ENCODE data around the gene SPNS2.

The SPNS2 gene

DNA sequence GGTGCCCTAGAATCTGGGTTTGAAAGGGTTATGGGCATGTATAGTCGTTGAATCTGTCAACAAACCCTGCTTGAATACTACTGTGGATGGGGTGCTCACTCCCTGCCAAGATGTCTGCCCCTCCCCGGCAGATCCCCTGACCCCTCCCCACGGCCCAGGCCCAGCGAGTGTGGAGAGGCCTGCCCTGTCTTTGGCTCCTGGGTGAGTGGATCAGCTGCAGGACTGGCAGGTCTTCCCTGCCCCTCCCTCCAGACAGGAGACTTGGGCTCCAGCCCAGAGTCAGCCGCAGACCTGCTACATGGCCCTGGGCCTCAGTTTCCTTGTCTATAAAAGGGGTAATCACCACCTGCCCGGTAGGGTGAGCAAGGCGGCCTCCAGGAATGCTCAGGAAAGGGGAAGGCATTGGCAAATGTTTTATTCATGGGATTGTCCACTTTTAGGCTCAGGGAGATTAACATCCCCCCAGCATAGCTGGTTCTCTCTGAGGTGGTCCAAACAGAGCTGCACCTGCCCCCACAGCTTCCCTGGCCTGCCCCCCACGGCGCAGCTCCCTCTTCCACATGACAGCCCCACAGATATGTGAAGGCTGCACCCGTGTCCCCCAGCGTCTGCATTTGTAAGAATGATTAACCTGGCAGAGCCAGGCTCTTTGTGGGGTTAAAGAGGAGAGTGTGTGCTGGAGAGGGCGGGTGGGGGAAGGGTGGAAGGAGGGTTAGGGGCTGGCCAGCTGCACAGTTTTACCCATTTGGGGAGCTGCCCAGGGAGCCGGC, 18.5 kb upstream of the SPNS2 start:
- Histone ChIP-seq H3K4me2 (peak overlapping the region; percentile 96), H3K4me3 (0 out of 2 replicates have a peak overlapping the region, but pooled peaks have one; percentile 42), H3K36me3 (no peaks in the 10 kb centered on the region), H3K4me1 (peaks cover 68% of the 10 kb centered on the region), H3K27me3 (no peaks in the 10 kb centered on the region), H4K20me1 (no peaks in the 10 kb centered on the region), H3K9me3 (no peaks in the 10 kb centered on the region), H3K27ac (peak overlapping the region; percentile 75), H3K9ac (peak overlapping the region; percentile 65; the same call in 1 of the 2 replicates)
- no peak for TF ChIP-seq Cebpa-rat (IDR thresholded peaks at IDR 0.05)

DNA sequence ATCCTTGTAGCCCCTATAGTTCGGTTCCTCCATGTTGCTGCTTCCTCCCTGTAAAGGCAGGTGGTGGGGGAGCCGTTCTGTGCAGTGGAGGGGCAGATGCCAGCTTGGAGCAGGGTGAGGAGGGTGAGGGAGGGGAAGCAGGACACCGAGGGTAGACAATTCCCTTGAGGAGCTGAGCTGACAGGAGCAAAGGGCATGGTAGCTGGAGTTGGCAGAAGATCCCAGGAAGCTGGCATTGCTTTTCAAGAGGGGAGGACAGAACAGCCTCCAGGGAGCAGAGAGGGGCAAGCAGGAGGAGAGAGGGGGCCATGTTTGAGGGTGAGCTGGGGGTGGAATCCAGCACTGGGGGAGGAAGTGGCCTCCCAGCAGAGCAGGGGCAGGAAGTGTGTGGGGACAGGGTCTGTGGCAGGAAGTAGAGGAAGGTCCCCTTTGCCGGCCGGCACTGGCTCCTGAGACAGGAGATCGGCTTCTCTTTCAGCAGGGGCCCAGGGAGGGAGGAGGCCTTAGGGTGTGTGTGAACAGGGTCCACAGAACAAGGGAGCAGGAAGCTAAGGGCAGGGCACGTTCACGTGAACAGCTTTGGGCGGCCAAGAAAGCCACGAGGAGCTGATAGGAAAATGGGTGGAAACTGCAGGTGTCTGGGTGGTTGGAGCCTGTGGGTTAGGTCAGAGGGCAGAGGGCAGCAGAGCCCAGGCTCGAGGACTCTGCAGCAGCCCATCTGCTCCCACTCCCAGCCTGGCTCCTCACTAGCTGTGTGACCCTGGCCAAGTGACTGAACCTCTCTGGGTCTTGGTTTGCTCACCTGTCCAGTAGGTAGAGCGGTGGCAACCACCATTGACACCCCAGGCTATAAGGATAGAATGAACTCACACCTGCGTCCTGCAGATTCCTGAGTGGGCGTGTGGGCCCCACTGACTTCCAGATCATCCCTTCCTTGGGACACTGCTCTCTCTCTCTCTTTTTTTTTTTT, 17.5 kb upstream of the SPNS2 start:
- peak overlapping the region; percentile 96 for H3K4me2 ChIP-seq
- TF ChIP-seq Cebpa-rat (IDR thresholded peaks at IDR 0.05) = no peak
- peak overlapping the region; percentile 42; the same call in 1 of the 2 replicates for H3K4me3 ChIP-seq
- H3K4me1 ChIP-seq = peaks cover 69% of the 10 kb centered on the region
- no peaks in the 10 kb centered on the region for H4K20me1 ChIP-seq
- no peaks in the 10 kb centered on the region for H3K27me3 ChIP-seq
- no peaks in the 10 kb centered on the region for H3K9me3 ChIP-seq
- H3K9ac ChIP-seq = peak overlapping the region; percentile 65; the same call in 1 of the 2 replicates
- H3K27ac ChIP-seq = peak overlapping the region; percentile 75
- no peaks in the 10 kb centered on the region for H3K36me3 ChIP-seq

DNA sequence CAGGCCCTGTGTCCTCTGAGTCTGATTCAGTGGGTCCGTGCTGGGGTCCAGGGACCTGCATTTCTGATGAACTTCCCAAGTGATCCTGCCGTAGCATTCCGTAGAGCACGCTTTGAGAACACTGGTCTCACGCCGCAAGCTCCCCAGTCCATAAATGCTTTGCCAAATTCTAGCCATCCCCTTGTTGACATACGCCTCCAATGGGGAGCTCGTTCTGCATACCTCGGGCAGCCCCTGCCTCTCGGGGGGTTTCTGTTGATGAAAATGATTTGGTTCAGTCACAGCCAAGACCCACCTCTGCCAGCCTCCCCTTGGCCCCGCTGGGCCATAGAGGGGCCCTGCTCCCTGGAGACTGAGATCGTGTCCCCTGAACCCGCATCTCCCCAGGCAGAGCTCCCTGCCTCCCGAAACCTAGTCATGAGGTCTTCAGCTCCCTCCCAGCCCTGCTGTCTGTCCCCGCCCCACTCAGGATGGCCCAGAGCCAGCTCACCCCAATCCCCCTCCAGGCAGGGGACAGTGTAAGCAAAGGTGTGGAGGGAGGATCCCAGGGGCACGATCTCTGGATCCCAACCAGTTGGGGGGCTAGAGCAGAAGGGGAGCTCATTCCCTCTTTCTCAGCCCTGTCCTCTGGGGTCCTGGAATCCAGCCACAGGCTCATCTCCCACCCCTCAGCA, 16.2 kb upstream of the SPNS2 start:
- Histone ChIP-seq H3K9ac (no peak overlapping the region), H3K4me1 (peaks cover 70% of the 10 kb centered on the region), H3K4me2 (peak overlapping the region; percentile 96), H4K20me1 (no peaks in the 10 kb centered on the region), H3K27me3 (no peaks in the 10 kb centered on the region), H3K27ac (no peak overlapping the region), H3K9me3 (no peaks in the 10 kb centered on the region), H3K4me3 (no peak overlapping the region), H3K36me3 (no peaks in the 10 kb centered on the region)
- no peak for TF ChIP-seq Cebpa-rat (IDR thresholded peaks at IDR 0.05)

DNA sequence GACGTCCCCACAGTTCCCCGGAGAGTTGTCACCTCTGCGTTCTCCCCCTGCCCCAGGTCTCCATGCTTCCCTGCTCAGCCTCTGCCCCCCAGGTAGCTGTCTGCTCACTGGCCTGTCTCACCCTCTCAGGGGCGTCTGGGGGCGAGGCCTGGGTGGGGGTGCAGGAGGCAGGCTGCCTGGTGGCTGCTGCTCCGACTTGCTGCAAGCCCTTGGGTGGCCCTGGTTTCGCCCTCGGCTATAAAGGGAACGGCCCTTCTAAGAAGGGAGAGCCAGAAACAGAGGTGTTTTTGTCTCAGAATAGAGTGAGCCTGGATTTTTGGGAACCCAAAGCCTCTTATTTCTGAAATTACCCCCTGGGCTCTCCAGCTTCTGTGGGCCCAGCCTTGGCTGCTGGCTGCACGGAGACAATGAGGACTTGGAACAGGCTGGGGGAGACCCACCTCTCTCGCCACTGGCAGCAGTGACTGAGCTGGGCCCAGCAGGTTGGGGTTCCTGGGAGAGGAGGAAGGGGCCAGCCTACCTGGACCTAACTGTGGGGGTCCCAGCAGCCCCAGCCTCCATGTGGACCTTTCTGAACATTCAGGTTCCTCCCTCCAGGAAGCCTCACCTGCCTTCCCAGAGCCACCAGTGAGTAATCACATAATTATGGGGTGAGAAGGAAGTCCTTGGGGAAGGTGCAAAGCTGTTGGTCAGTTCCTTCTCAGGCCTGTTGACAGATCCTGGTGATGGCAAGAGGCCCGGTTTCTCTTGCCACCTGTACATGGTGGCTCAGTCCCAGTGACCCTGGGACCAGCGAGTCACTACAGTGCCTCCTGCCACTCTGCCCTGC, 15.5 kb upstream of the SPNS2 start:
- no peak overlapping the region for H3K27ac ChIP-seq
- H3K4me2 ChIP-seq = peak overlapping the region; percentile 96
- H3K9me3 ChIP-seq = no peaks in the 10 kb centered on the region
- no peaks in the 10 kb centered on the region for H3K27me3 ChIP-seq
- H3K36me3 ChIP-seq = no peaks in the 10 kb centered on the region
- no peak overlapping the region for H3K4me3 ChIP-seq
- H3K9ac ChIP-seq = no peak overlapping the region
- H3K4me1 ChIP-seq = peaks cover 78% of the 10 kb centered on the region
- no peaks in the 10 kb centered on the region for H4K20me1 ChIP-seq
- TF ChIP-seq Cebpa-rat (IDR thresholded peaks at IDR 0.05) = no peak

DNA sequence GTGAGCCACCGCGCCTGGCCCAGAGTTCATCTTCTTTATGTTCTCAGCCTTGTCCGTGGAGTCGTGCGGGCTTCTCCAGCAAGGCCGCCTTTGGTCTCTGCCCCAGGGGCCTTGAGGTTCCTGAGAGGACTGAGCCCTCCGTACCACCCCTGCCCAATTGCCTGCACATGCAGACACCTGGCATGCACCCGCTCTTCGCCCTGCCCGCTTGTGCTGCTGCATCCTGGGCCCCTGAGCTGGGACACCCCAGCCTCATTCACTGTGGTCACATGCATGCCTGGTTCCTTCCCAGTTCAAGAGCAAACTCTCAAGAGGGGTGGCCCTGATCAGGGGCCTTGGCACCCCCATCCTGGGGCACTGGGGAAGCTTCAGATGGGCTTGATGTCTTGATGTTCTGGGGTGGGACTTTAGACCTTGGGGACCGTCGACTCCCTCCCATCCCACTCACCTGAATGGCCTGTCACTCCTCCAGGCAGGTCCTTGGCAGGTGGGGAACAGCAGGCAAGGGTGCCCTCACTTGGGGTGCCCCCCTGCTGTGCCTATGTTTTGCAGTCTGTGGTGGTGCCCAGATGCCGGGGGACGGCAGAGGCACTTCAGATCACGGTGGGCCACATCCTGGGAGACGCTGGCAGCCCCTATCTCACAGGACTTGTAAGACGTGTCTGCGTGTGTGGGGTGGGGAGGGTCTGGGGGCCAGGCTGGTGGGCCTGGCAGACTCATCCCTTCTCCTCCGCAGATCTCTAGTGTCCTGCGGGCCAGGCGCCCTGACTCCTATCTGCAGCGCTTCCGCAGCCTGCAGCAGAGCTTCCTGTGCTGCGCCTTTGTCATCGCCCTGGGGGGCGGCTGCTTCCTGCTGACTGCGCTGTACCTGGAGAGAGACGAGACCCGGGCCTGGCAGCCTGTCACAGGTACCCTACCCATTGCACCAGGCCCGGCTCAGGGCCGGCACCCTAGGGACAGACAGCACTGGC, 12.7 kb upstream of the SPNS2 start:
- Histone ChIP-seq H3K9ac (peak overlapping the region; percentile 45; the same call in 1 of the 2 replicates), H4K20me1 (no peaks in the 10 kb centered on the region), H3K36me3 (no peaks in the 10 kb centered on the region), H3K4me3 (peak overlapping the region; percentile 46; the same call in 1 of the 2 replicates), H3K27ac (peak overlapping the region; percentile 20; the same call in 1 of the 2 replicates), H3K4me1 (peaks cover 78% of the 10 kb centered on the region), H3K27me3 (no peaks in the 10 kb centered on the region), H3K9me3 (no peaks in the 10 kb centered on the region), H3K4me2 (peak overlapping the region; percentile 85)
- no peak for TF ChIP-seq Cebpa-rat (IDR thresholded peaks at IDR 0.05)

DNA sequence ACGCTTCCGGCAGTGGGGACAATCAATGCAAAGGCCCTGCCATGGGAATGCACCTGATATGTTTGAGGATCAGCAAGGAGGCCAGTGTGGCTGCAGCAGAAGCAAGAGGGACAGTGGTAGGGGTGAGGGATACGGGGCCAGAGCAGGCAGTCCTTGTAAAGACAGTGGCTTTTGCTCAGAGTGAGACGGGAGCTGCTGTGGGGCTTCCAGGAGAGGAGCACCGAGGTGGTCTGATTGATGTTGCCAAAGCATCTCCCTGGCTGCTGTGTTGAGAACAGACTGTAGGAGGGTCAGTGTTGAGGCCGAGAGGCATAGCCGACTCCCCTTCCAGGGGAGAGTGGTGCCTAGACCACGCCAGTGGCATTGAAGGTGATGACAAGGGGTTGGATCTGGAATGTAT, 11.4 kb upstream of the SPNS2 start:
- no peaks in the 10 kb centered on the region for H3K9me3 ChIP-seq
- no peak for TF ChIP-seq Cebpa-rat (IDR thresholded peaks at IDR 0.05)

DNA sequence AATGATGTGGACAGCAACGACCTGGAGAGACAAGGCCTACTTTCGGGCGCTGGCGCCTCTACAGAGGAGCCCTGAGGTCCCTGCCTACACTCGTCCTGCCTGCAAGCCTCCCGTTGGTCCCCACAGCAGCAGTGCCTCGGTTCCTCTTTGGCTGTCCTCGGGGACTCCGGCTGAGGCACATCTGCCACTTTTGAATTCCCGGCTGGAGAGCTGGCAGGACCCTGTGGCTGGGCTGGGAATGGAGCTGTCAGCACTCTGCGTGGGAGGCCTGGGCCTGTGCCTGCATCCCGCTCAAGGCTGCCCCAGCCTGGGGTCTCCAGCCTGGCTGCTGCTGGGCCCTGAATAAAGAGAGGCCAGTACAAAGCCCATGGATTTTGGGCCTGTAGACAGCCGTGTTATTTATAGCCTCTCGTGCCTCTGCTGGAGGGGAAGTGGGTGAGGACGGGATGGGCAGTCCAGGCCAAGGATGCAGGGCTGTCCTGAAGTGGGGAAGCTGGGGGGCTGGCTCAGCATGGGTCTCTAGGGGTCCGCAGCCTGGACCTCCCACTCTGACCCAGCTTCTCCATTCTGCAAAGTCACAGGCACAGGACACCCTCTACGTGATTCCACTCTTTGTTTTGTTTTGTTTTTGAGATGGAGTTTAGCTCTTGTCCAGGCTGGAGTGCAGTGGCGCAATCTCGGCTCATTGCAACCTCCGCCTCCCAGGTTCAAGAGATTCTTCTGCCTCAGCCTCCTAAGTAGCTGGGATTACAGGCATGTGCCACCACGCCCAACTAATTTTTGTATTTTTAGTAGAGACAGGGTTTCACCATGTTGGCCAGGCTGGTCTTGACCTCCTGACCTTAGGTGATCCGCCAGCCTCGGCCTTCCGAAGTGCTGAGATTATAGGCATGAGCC, 10.6 kb upstream of the SPNS2 start:
- Histone ChIP-seq H3K9me3 (no peaks in the 10 kb centered on the region), H3K4me2 (peak overlapping the region; percentile 85), H3K4me3 (no peak overlapping the region), H3K4me1 (peaks cover 75% of the 10 kb centered on the region), H3K27ac (no peak overlapping the region), H3K36me3 (no peaks in the 10 kb centered on the region), H3K9ac (no peak overlapping the region), H4K20me1 (no peaks in the 10 kb centered on the region), H3K27me3 (no peaks in the 10 kb centered on the region)
- no peak for TF ChIP-seq Cebpa-rat (IDR thresholded peaks at IDR 0.05)

More for the DNA sequence above, 11.4 kb upstream of the SPNS2 start:
- Histone ChIP-seq H3K27ac (no peak overlapping the region), H3K36me3 (no peaks in the 10 kb centered on the region), H3K4me1 (peaks cover 75% of the 10 kb centered on the region), H3K27me3 (no peaks in the 10 kb centered on the region), H3K9ac (no peak overlapping the region), H3K4me2 (peak overlapping the region; percentile 85), H4K20me1 (no peaks in the 10 kb centered on the region), H3K4me3 (no peak overlapping the region)

Measured in BLaER1 (cell line).